Measurements from ENCODE around the gene ARHGEF10L. TPM values are rescaled to one million over a fixed set of nuclear protein-coding genes. Genes with fewer than 3 reads are reported as not detected.

ARHGEF10L gene
- total RNA-seq, 1 donor from 2014 or later: 33.1 TPM

GRCh38 chr1:17531682-17532487, 7.6 kb upstream of the ARHGEF10L start:
- DNase-seq (ENCODE audit: low spot score in 2 of 2, unreplicated experiment in 2 of 2): no peak
- no peaks in the 10 kb centered on the region for H3K9me3 Mint-ChIP-seq
- H3K27ac Mint-ChIP-seq: peak overlapping the region; percentile 68
- no peaks in the 10 kb centered on the region for H3K27me3 Mint-ChIP-seq (ENCODE audit: low read depth)
- TF ChIP-seq CTCF (IDR thresholded peaks at IDR 0.05; ENCODE audit: unreplicated experiment): no peak
- peaks cover 33% of the 10 kb centered on the region for H3K4me1 Mint-ChIP-seq
- H3K4me3 Mint-ChIP-seq: no peak overlapping the region
- H3K36me3 Mint-ChIP-seq: no peaks in the 10 kb centered on the region

DNA sequence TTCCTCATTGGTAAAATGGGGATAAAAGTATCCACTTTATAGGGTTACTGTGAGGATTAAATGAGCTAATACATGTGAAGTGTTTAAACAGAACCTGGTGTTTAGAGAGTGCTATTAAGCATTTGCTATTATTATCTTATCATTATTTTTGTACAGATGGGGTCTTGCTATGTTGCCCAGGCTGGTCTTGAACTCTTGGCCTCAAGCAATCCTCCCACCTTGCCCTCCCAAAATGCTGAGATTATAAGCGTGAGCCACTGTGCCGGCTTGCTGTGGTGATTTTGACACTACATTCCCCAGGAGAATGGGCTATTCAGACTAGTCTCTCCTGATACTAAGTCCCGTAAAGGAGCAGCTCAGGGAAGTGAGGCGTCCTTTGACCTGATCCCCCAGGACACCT, 6.3 kb upstream of the ARHGEF10L start:
- Mint-ChIP-seq H3K36me3 (no peaks in the 10 kb centered on the region), H3K27me3 (ENCODE audit: low read depth) (no peaks in the 10 kb centered on the region), H3K4me1 (peaks cover 28% of the 10 kb centered on the region), H3K9me3 (no peaks in the 10 kb centered on the region), H3K27ac (no peak overlapping the region), H3K4me3 (no peak overlapping the region)
- TF ChIP-seq CTCF (IDR thresholded peaks at IDR 0.05; ENCODE audit: unreplicated experiment): no peak
- no peak for DNase-seq (ENCODE audit: low spot score in 2 of 2, unreplicated experiment in 2 of 2)

DNA sequence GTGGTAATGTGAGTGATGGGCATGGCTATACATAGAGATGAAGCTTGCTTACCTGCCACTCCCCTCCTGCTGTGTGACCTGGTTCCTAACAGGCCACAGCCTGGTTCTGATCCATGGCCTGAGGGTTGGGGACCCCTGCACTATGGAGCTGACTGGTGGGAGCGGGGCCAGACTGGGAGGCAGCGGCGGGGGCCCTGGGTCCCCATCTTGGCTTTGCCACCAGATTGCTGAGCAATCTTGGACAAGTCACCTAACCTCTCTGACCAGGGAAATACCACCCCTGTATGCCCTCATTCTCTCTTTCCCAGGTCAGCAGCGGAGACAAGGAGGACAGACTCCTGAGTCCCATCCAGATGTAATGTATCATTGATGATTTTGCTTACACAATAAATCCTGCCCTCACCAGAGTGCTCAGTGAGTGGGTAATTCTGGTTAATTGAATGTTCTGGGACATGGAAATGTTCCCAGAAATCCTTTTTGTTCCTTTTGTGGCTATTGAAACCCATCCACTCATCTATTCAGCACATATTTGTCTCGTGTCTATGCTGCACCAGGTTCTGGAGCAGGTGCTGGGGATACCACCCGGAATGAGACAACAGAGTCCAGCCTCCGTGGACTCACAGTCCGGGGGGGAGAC, 4.1 kb upstream of the ARHGEF10L start:
- Mint-ChIP-seq H3K4me1 (peaks cover 36% of the 10 kb centered on the region), H3K9me3 (no peaks in the 10 kb centered on the region), H3K4me3 (no peak overlapping the region), H3K27me3 (ENCODE audit: low read depth) (no peaks in the 10 kb centered on the region), H3K27ac (no peak overlapping the region), H3K36me3 (no peaks in the 10 kb centered on the region)
- DNase-seq (ENCODE audit: low spot score in 2 of 2, unreplicated experiment in 2 of 2): no peak
- no peak for TF ChIP-seq CTCF (IDR thresholded peaks at IDR 0.05; ENCODE audit: unreplicated experiment)

- no peaks in the 10 kb centered on the region for H3K27me3 Mint-ChIP-seq (ENCODE audit: low read depth)
- H3K4me1 Mint-ChIP-seq: peaks cover 38% of the 10 kb centered on the region
- no peak for TF ChIP-seq CTCF (IDR thresholded peaks at IDR 0.05; ENCODE audit: unreplicated experiment)
- H3K27ac Mint-ChIP-seq: peak overlapping the region; percentile 77
- no peak for DNase-seq (ENCODE audit: low spot score in 2 of 2, unreplicated experiment in 2 of 2)
- no peaks in the 10 kb centered on the region for H3K36me3 Mint-ChIP-seq
- no peaks in the 10 kb centered on the region for H3K9me3 Mint-ChIP-seq
- no peak overlapping the region for H3K4me3 Mint-ChIP-seq
Measured at GRCh38 chr1:17538010-17538409, 1.5 kb upstream of the ARHGEF10L start.

- H3K27me3 Mint-ChIP-seq (ENCODE audit: low read depth): no peaks in the 10 kb centered on the region
- H3K36me3 Mint-ChIP-seq: no peaks in the 10 kb centered on the region
- no peak for TF ChIP-seq CTCF (IDR thresholded peaks at IDR 0.05; ENCODE audit: unreplicated experiment)
Measured at GRCh38 chr1:17538428-17539117, 925 bp upstream of the ARHGEF10L start.

More at GRCh38 chr1:17538428-17539117, 925 bp upstream of the ARHGEF10L start:
- Mint-ChIP-seq H3K4me3 (peak overlapping the region; percentile 83), H3K9me3 (no peaks in the 10 kb centered on the region), H3K27ac (peak overlapping the region; percentile 77), H3K4me1 (peaks cover 38% of the 10 kb centered on the region)
- DNase-seq (ENCODE audit: low spot score in 2 of 2, unreplicated experiment in 2 of 2): peak; percentile 77 to 86
